GM13977 (cell line): ENCODE results near the gene SYT2.

Experiments
- DNase-seq: peaks from one replicate; pipeline ENCODE4 v3.0.0; 2012; ENCODE audit warnings: low spot score
- CTCF ChIP-seq: IDR thresholded peaks from 2 replicates; pipeline ENCODE4 v1.5.1; 2012; ENCODE audit warnings: mild to moderate bottlenecking, control low read depth; ENCODE audit not compliant: insufficient read depth; ENCODE audit errors: extremely low read depth, missing control alignments
- in situ Hi-C: fragments of 300-500 bp; cut with MboI; formaldehyde crosslinking; loops from one replicate; pipeline ENCODE4 v1.12.0; 2022; ENCODE audit warnings: low sequenced_read_pairs, low pct_unique_long_range_greater_than_20kb, mixed read lengths, inconsistent platforms; ENCODE audit not compliant: unreplicated experiment

The SYT2 gene

GRCh38 chr1:202698276-202698675 is 12.0 kb downstream of the SYT2 start:
- no peak for DNase-seq
- in situ Hi-C loops, result no loop called here

DNA sequence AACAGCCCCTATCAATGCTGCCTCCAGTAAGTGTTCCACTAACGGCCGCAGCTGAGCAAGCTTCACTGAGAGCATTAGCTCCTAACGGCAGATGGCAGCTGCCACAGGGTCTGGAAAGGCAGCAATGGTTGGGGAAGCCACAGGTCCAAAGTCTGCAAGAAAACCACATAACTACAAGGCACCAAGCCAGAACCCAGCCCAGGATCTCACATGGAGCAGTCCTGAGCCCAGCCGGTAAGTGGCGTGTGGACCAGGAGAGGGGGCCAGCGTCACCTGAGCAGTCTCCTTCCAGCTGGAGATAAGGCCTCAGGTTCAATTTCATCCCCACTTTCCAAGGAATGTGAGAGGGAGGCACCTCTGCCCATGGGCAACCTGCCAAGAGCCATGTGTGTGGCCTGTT is 13.2 kb downstream of the SYT2 start:
- in situ Hi-C loops, result no loop called here
- TF ChIP-seq CTCF, result no peak
- no peak for DNase-seq

More at GRCh38 chr1:202698276-202698675, 12.0 kb downstream of the SYT2 start:
- no peak for TF ChIP-seq CTCF

DNA sequence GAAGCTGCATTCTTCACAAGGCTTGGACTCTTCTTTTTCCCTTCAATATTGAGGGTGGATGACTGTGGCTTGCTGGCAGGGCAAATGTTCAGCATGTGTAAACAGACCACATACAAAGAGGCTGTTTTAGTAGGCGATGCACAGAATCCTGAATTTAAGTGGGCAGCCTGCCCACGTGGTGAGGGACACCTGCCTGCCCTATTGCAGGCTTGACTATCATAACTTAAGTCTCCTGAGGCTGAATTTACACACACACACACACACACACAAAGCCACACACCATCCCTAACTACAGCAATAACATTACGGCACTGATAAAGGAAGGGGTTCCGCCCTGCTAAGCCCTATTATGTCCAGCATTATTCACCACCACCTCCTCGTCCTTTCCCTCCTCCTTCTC is 15.9 kb downstream of the SYT2 start:
- no peak for TF ChIP-seq CTCF
- in situ Hi-C loops, result no loop called here

GRCh38 chr1:202692959-202693555 is 17.2 kb downstream of the SYT2 start:
- peak; percentile 77 for DNase-seq

More for the DNA sequence above, 15.9 kb downstream of the SYT2 start:
- DNase-seq, result no peak

GRCh38 chr1:202691816-202692215 is 18.4 kb downstream of the SYT2 start:
- no peak for DNase-seq
- no peak for TF ChIP-seq CTCF
- in situ Hi-C loops, result no loop called here

More at GRCh38 chr1:202692959-202693555, 17.2 kb downstream of the SYT2 start:
- in situ Hi-C loops, result no loop called here
- TF ChIP-seq CTCF, result peak; percentile 16

DNA sequence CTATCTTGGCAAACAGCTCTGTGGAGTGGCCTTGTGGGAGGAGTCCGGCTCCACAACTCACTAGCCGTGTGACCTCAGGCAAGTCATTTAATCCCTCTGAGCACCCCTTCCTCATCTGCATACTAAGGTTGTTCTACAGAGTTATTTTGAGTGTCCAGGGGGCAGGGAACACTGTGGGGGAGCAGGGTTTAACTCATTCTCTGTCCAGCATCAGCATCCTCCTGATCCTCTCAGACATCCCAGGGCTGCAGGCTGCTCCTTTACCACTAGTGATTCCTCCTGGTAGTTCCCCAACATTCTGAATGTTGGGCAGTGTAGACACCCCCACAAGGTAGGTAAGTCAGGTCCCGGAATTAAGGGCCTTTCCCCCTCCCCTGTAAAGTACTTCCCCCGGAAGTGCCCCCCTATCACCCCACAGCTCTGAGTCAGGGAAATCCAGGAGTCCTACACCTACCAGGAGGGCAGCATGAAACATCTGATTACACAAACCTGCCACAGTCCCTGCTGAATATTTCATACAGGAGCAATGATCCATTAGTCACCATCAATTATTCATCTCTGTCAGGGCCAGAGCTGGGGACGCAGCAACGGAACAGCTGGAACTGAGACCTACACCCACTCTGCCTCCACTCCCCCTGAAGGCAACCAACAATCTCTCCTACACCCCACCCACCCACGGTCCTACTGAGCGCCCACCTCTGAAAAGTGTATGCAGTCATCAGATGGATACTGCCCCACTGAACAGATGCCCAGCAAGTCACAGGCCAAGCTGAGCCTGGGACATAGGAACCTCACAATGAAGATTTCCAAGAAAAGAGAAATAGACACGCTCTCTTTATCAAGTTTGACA is 20.5 kb downstream of the SYT2 start:
- no peak for DNase-seq
- TF ChIP-seq CTCF, result no peak
- in situ Hi-C loops, result no loop called here
